Gastrocnemius medialis (tissue), 4 donors: ENCODE measurements around the gene CHRNE.

Experiments
- CTCF ChIP-seq, 5 experiments: fragments of 450-650 bp in 3 of 5; fragments of 200-600 bp in 2 of 5; sonication (generic) in 2 of 5; IDR thresholded peaks in 4 of 5; conservative IDR thresholded peaks in 1 of 5; 1 replicate in 4 of 5; 2 replicates in 1 of 5; pipeline ENCODE4 v1.5.1; 2016 to 2019; ENCODE audit warnings: antibody characterized with exemption in 5 of 5, mild to moderate bottlenecking in 3 of 5, moderate library complexity in 3 of 5
- POLR2A ChIP-seq, 2 donors: fragments of 450-650 bp; IDR thresholded peaks; one replicate each; pipeline ENCODE4 v1.6.1; 2017; ENCODE audit warnings: antibody characterized with exemption in 2 of 2, mild to moderate bottlenecking in 2 of 2, moderate library complexity in 2 of 2

DNA sequence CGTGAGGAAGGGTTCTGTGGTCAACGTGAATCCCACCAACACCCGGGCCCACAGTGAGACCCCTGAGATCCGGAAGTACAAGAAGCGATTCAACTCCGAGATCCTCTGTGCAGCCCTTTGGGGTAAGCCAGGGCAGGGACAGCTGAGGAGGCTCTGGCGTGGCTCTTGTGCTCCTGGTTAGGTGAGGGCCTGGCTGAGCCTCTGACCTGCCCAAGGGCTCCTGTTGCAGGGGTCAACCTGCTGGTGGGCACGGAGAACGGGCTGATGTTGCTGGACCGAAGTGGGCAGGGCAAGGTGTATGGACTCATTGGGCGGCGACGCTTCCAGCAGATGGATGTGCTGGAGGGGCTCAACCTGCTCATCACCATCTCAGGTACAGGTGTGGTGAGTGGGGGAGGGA lies 7.8 kb downstream of the CHRNE start:
- TF ChIP-seq CTCF (IDR thresholded peaks at IDR 0.05 in 4 of 5, conservative IDR thresholded peaks at IDR 0.05 in 1 of 5), result no peak
- no peak for TF ChIP-seq POLR2A (IDR thresholded peaks at IDR 0.05)
